HL-60 (cell line): ENCODE results near the gene ZFYVE9.

Experiments
- DNase-seq, 2 experiments: peaks; one replicate each; pipeline ENCODE4 v3.0.0-alpha.2; 2010 to 2020; ENCODE audit warnings: low read depth in 1 of 2, low spot score in 1 of 2
- H3K27ac ChIP-seq: fragments of 250-450 bp; sonication (Bioruptor Pico); replicated peaks from 2 replicates; pipeline ENCODE4 v1.5.1; 2020; ENCODE audit warnings: mild to moderate bottlenecking, moderate library complexity
- H3K27me3 ChIP-seq: fragments of 250-450 bp; sonication (Bioruptor Pico); 2 replicates; pipeline ENCODE4 v1.5.1; 2021; ENCODE audit warnings: mild to moderate bottlenecking, moderate library complexity; ENCODE audit not compliant: insufficient read depth, poor library complexity, severe bottlenecking
- H3K4me3 ChIP-seq: replicated peaks from 2 replicates; pipeline ENCODE4 v1.5.1; 2011; ENCODE audit warnings: mild to moderate bottlenecking, control low read depth, low read length; ENCODE audit not compliant: insufficient read depth
- CTCF ChIP-seq: IDR thresholded peaks from one replicate; pipeline ENCODE4 v1.5.1; 2011; ENCODE audit warnings: low read length, control low read depth, inconsistent platforms; ENCODE audit not compliant: insufficient read depth
- GABPA ChIP-seq: IDR thresholded peaks from 2 replicates; pipeline ENCODE4 v1.6.1; 2012; ENCODE audit warnings: low read depth
- POLR2AphosphoS5 ChIP-seq: IDR thresholded peaks from 2 replicates; pipeline ENCODE4 v1.6.1; 2012; ENCODE audit warnings: low read depth
- SPI1 ChIP-seq: IDR thresholded peaks from 2 replicates; pipeline ENCODE4 v1.6.1; 2012; ENCODE audit warnings: low read depth, mild to moderate bottlenecking, borderline replicate concordance
- TF ChIP-seq, protein P1 (sequence below): IDR thresholded peaks from 2 replicates; pipeline ENCODE4 v1.6.1; 2012; ENCODE audit warnings: low read depth; ENCODE audit not compliant: insufficient replicate concordance

Gene ZFYVE9

GRCh38 chr1:52153898-52154297, 12.0 kb downstream of the ZFYVE9 start:
- no peaks in the 10 kb centered on the region for H3K27me3 ChIP-seq
- no peak for DNase-seq
- no peak overlapping the region for H3K4me3 ChIP-seq
- H3K27ac ChIP-seq = no peak overlapping the region
- TF ChIP-seq CTCF = no peak
- TF ChIP-seq GABPA = no peak
- TF ChIP-seq POLR2AphosphoS5 = no peak
- TF ChIP-seq, protein P1, sequence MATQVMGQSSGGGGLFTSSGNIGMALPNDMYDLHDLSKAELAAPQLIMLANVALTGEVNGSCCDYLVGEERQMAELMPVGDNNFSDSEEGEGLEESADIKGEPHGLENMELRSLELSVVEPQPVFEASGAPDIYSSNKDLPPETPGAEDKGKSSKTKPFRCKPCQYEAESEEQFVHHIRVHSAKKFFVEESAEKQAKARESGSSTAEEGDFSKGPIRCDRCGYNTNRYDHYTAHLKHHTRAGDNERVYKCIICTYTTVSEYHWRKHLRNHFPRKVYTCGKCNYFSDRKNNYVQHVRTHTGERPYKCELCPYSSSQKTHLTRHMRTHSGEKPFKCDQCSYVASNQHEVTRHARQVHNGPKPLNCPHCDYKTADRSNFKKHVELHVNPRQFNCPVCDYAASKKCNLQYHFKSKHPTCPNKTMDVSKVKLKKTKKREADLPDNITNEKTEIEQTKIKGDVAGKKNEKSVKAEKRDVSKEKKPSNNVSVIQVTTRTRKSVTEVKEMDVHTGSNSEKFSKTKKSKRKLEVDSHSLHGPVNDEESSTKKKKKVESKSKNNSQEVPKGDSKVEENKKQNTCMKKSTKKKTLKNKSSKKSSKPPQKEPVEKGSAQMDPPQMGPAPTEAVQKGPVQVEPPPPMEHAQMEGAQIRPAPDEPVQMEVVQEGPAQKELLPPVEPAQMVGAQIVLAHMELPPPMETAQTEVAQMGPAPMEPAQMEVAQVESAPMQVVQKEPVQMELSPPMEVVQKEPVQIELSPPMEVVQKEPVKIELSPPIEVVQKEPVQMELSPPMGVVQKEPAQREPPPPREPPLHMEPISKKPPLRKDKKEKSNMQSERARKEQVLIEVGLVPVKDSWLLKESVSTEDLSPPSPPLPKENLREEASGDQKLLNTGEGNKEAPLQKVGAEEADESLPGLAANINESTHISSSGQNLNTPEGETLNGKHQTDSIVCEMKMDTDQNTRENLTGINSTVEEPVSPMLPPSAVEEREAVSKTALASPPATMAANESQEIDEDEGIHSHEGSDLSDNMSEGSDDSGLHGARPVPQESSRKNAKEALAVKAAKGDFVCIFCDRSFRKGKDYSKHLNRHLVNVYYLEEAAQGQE = no peak
- TF ChIP-seq SPI1 = no peak

DNA sequence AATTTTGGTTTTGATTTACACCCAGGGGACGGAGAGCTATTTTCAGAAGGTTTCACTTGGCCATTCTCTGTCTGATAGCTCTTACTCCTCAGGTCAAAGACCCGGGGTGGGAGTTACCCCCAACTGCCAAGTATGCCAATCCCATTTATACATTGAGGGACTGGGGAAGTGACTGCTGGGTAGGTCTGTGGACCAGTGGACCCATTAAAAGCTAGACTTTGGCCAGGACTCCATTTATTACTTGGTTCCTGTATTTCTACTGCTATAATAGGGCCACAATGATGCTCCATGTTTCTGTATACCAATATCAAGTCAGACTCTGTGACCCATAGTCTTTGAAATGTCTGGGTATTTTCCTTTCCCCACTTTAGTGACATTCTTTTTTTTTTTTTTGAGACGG, 14.6 kb downstream of the ZFYVE9 start:
- H3K27ac ChIP-seq = no peak overlapping the region
- DNase-seq = no peak
- no peak overlapping the region for H3K4me3 ChIP-seq
- no peak for TF ChIP-seq CTCF
- no peak for TF ChIP-seq SPI1
- no peak for TF ChIP-seq GABPA
- TF ChIP-seq POLR2AphosphoS5 = no peak
- TF ChIP-seq, protein P1 = no peak
- no peaks in the 10 kb centered on the region for H3K27me3 ChIP-seq

DNA sequence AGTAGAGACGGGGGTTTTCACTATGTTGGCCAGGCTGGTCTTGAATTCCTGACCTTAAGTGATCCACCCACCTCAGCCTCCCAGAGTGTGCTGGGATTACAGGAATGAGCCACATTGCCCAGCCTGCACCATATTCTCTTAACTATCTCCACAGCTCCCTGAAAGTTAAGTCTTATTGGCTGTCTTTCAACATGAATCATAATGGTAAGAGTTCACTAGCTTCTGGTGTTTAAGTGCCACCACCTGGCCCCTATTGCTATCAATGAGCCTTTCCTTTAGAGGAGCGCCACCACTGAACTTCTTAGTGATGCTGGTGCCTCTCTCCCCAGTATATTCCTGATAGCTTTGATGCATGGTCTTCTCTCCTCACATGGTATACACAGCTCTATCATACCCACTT, 15.7 kb downstream of the ZFYVE9 start:
- TF ChIP-seq, protein P1 = no peak
- TF ChIP-seq POLR2AphosphoS5 = no peak
- TF ChIP-seq SPI1 = no peak
- no peak overlapping the region for H3K27ac ChIP-seq
- DNase-seq = no peak

DNA sequence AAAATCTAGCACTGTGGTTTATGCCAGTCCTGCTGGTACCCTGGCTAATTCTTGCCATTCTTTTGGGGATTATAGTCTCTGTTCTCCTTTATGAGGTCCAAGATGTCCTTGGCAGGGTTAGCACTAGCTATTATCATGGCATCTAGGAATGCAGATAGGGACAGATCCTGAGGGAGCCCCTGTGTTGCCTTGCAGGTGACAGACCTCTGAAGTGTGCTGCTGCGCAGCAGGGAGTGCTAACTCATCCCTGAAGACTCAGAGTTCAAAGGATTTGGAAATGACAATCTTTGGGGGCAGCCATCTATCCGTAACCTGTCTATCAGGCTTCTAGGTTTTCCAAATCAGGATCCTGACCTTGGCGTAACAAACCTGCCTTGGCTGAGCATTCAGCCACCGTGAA, 16.3 kb downstream of the ZFYVE9 start:
- TF ChIP-seq POLR2AphosphoS5 = no peak
- no peak for TF ChIP-seq SPI1
- TF ChIP-seq CTCF = no peak
- TF ChIP-seq, protein P1 = no peak
- no peak for TF ChIP-seq GABPA
- Histone ChIP-seq H3K27me3 (no peaks in the 10 kb centered on the region), H3K27ac (no peak overlapping the region), H3K4me3 (no peak overlapping the region)
- DNase-seq = no peak

More for the DNA sequence above, 15.7 kb downstream of the ZFYVE9 start:
- no peak overlapping the region for H3K4me3 ChIP-seq
- H3K27me3 ChIP-seq = no peaks in the 10 kb centered on the region
